ENCODE results near the gene TOP3B.

- no peak for TF ChIP-seq REST (IDR thresholded peaks at IDR 0.05; ENCODE audit: insufficient read depth in 1 of 2, low read depth in 2 of 2, low read length in 2 of 2)
- TF ChIP-seq SIN3A (IDR thresholded peaks at IDR 0.05; ENCODE audit: borderline replicate concordance, insufficient read depth, low read length): no peak
- TF ChIP-seq FOXP2 (optimal IDR thresholded peaks at IDR 0.05; ENCODE audit: borderline replicate concordance, extremely low read depth, extremely low read length, insufficient read depth): no peak
- TF ChIP-seq POLR2AphosphoS5 (IDR thresholded peaks at IDR 0.05; ENCODE audit: low read depth, low read length): no peak
Observed at GRCh38 chr22:22018825-22019658, 36.5 kb upstream of the TOP3B start.
